ENCODE data around the gene RBM39. TPM values are rescaled to one million over a fixed set of nuclear protein-coding genes. Genes with fewer than 3 reads are reported as not detected.

Gene RBM39
- total and polyA plus RNA-seq, 9 of the 15 experiments (the other 6 are each of a cell fraction or from before 2014, with no cell fraction given): 143 to 319 (median 228) TPM

GRCh38 chr20:35742741-35743523 lies 872 bp upstream of the RBM39 start (continued):
- peak; percentile 93 for TF ChIP-seq ZBTB26 (CRISPR knock-in tag; IDR thresholded peaks at IDR 0.05)
- no peak for TF ChIP-seq ZBTB12 (CRISPR knock-in tag; IDR thresholded peaks at IDR 0.05)
- peak; percentile 54 to 63; a peak in 3 of 4 replicates for TF ChIP-seq KDM1A (IDR thresholded peaks at IDR 0.05)
- TF ChIP-seq ARID2 (IDR thresholded peaks at IDR 0.05): 0 out of 2 replicates have a peak, but pooled peaks have one; percentile 9
- TF ChIP-seq ETV6 (IDR thresholded peaks at IDR 0.05; ENCODE audit: borderline replicate concordance in 1 of 2, low read depth in 2 of 2, low read length in 1 of 2): no peak
- TF ChIP-seq ETV6 (CRISPR knock-in tag; IDR thresholded peaks at IDR 0.05; ENCODE audit: borderline replicate concordance): no peak
- TF ChIP-seq ZNF324 (CRISPR knock-in tag; IDR thresholded peaks at IDR 0.05): 0 out of 2 replicates have a peak, but pooled peaks have one; percentile 11
- TF ChIP-seq TCF15 (CRISPR knock-in tag; IDR thresholded peaks at IDR 0.05): 0 out of 2 replicates have a peak, but pooled peaks have one; percentile 20
- 0 out of 6 replicates have a peak, but pooled peaks of 2 of the 3 experiments have one; percentile 1 to 3 for TF ChIP-seq CTCF (IDR thresholded peaks at IDR 0.05 in 2 of 3, conservative IDR thresholded peaks at IDR 0.05 in 1 of 3; ENCODE audit: insufficient read depth in 2 of 3, low read depth in 1 of 3, low read length in 3 of 3)
- TF ChIP-seq THRAP3 (IDR thresholded peaks at IDR 0.05; ENCODE audit: borderline replicate concordance): peak; percentile 49; the same call in 1 of the 2 replicates
- no peak for TF ChIP-seq THAP12 (CRISPR knock-in tag; IDR thresholded peaks at IDR 0.05)
- peak; percentile 84; the same call in 1 of the 2 replicates for TF ChIP-seq NBN (IDR thresholded peaks at IDR 0.05; ENCODE audit: low read depth)
- TF ChIP-seq ZC3H8 (IDR thresholded peaks at IDR 0.05): 0 out of 2 replicates have a peak, but pooled peaks have one; percentile 14
- TF ChIP-seq MLLT1 (IDR thresholded peaks at IDR 0.05): peak; percentile 94 to 98
- TF ChIP-seq SMARCB1 (IDR thresholded peaks at IDR 0.05; ENCODE audit: insufficient read length, low read depth): no peak
- 0 out of 2 replicates have a peak, but pooled peaks have one; percentile 21 for TF ChIP-seq SNIP1 (IDR thresholded peaks at IDR 0.05; ENCODE audit: low read depth)
